Thyroid gland (tissue), 4 donors: Measurements from ENCODE around the gene MRPL45.

Source experiments
- POLR2A ChIP-seq, 2 donors: fragments of 450-650 bp; IDR thresholded peaks; one replicate each; pipeline ENCODE4 v1.6.1; 2017; ENCODE audit warnings: antibody characterized with exemption in 2 of 2, mild to moderate bottlenecking in 2 of 2, moderate library complexity in 1 of 2
- TF ChIP-seq, protein P1 (sequence below), 6 experiments: fragments of 200-600 bp in 3 of 6; fragments of 450-650 bp in 3 of 6; sonication (generic) in 3 of 6; IDR thresholded peaks; one replicate each; pipeline ENCODE4 v1.5.1; 2016 to 2019; ENCODE audit warnings: antibody characterized with exemption in 6 of 6, mild to moderate bottlenecking in 2 of 6, inconsistent platforms in 1 of 6, moderate library complexity in 1 of 6

- TF ChIP-seq, protein P1, sequence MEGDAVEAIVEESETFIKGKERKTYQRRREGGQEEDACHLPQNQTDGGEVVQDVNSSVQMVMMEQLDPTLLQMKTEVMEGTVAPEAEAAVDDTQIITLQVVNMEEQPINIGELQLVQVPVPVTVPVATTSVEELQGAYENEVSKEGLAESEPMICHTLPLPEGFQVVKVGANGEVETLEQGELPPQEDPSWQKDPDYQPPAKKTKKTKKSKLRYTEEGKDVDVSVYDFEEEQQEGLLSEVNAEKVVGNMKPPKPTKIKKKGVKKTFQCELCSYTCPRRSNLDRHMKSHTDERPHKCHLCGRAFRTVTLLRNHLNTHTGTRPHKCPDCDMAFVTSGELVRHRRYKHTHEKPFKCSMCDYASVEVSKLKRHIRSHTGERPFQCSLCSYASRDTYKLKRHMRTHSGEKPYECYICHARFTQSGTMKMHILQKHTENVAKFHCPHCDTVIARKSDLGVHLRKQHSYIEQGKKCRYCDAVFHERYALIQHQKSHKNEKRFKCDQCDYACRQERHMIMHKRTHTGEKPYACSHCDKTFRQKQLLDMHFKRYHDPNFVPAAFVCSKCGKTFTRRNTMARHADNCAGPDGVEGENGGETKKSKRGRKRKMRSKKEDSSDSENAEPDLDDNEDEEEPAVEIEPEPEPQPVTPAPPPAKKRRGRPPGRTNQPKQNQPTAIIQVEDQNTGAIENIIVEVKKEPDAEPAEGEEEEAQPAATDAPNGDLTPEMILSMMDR (IDR thresholded peaks at IDR 0.05) = no peak
- no peak for TF ChIP-seq POLR2A (IDR thresholded peaks at IDR 0.05)
Measured at GRCh38 chr17:38343608-38344419, 46.8 kb downstream of the MRPL45 start, which contains the start of gene GPR179.
